HPDE6-E6E7 (cell line): ENCODE data around the gene ADIRF.
"Not testable (repeated sequence)": the region's sequence is repeated elsewhere in the genome, so short reads cannot be mapped to it uniquely, and the experiment has no call there.

ENCODE experiments used
- DNase-seq: peaks from one replicate; pipeline ENCODE4 v3.0.0; 2011; ENCODE audit warnings: missing footprints; ENCODE audit errors: extremely low spot score

ADIRF gene

DNA sequence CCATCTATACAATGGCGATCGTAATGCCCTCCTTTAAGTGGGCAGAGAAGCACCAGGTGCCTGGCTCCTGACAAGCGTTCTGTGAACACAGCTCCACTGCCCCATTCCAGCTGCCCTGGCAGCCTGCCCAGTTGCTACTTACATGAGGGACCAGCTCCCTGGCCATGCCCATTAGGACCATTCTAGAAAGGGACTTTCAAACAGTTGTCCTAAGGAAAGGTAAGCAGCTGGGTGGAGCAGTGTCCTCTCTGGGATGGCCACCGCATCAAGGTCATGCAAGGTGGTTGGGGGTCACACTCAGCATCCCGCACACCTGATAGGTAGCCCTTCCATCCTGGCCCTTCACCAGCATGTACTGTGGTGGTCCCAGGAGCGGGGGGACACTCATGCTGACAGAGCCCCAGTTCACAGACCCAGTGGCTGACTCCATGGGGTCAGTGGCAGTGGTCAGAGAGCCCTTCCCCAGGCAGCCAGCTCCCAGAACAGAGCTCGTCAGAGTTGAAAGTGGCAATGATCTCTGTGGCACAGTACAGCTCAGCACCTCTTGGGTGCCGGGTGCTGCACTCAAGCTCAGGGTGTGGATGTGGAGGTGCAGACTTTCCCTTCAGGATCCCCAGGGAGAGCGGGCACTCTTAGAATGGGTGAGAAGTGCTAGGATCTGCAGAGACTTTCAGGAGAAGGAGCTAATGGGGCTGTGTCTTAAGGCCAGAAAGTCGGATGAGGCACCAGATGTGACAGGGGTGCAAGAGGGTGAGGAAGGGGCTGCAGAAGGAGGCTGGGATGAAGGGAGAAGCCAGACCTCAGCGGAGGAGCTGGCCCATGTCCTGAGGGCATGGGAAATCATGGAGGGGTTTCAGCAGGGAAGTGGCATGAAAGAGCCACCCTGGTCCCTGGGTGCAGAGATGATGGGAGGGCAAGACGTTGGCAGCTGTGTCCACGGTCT lies 21.8 kb upstream of the ADIRF start:
- no peak for DNase-seq

DNA sequence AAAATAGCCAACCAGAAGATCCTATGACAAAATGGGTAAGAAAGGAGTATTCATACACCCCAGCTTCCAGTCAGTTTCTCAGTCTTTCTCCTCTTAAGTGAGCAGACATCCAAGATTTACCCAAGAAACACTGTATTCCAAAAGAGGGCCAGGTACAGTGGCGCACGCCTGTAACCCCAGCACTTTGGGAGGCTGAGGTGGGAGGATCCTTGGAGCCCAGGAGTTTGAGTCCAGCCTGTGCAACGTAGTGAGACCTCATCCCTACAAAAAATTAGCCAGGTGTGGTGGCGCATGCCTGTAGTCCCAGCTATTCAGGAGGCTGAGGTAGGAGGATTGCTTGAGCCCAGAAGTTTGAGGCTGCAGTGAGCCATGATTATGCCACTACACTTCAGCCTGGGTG lies 20.5 kb upstream of the ADIRF start:
- not testable (repeated sequence) for DNase-seq

DNA sequence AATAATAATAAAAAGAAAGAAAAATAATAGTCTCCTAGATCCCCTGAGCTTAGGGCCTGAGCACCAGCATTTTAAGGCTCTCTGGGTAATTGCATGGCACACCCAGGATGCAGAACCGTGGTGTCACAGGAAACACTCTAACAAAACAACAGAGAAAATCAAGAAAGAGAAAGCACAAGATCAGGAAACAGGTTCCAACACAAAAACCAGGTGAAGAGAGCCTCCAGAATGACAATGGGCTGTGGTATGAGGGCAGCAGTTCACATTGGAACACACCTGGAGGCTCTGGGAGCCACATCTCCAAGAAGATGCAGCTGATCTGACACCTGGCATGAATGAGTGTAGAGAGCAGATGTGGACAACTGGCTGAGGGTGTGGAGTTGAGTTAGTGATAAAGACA lies 17.9 kb upstream of the ADIRF start:
- DNase-seq: no peak

DNA sequence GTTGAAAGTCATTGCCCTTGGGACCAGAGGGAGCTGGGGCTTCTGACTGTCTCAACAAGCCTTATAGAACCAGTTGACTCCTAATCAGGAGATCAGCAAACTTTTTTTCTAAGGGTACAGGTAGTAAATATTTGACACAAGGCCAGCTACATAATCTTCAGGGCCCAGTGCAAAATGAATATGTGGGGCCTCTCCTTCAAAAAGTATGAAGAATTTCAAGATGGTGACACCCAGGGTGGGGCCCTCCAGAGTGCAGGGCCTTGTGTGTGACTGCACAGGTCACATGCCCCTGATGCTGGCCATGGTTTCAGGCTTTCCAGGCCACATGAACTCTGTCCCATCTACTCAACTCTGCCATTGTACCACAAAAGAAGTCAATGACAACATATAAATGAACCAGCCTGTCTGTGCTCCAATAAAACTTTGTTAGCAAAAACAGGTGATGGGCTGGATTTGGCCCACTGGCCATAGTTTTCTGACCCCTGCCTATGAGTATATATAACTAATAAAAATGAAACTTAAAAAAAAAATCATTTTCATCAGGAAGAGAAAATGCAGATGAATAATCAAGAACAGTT lies 17.0 kb upstream of the ADIRF start:
- no peak for DNase-seq

DNA sequence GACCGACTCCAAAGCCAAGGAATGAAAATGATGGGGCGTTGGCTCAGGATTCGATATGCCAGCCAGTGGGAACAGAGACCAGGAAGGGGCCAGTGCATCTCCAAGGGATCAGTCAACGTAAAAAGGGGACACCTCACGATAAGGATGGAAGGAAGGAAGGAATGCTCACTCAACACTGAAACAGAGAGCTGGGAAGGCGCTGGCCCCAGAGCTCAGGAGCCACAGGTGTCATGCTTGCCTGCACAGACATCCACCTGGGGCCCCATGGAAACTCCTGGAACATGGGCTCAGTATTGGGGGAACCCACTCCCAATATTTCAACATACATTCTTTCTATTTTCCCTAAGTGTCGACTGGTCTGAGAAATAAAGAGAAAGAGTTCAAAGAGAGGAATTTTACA lies 16.2 kb upstream of the ADIRF start:
- DNase-seq: no peak

DNA sequence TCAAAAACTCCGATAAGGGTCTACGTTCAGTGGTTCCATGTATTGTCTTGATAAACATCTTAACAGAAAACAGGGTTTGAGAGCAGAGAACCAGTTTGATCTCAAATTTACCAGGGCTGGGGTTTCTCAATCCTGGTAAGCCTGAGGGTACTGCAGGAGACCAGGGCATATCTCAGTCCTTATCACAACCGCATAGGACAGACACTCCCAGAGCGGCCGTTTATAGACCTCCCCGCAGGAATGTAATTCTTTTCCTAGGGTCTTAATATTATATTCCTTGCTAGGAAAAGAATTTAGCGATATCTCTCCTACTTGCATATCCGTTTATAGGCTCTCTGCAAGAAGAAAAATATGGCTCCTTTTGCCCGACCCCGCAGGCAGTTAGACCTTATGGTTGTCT lies 15.6 kb upstream of the ADIRF start:
- DNase-seq: not testable (repeated sequence)

DNA sequence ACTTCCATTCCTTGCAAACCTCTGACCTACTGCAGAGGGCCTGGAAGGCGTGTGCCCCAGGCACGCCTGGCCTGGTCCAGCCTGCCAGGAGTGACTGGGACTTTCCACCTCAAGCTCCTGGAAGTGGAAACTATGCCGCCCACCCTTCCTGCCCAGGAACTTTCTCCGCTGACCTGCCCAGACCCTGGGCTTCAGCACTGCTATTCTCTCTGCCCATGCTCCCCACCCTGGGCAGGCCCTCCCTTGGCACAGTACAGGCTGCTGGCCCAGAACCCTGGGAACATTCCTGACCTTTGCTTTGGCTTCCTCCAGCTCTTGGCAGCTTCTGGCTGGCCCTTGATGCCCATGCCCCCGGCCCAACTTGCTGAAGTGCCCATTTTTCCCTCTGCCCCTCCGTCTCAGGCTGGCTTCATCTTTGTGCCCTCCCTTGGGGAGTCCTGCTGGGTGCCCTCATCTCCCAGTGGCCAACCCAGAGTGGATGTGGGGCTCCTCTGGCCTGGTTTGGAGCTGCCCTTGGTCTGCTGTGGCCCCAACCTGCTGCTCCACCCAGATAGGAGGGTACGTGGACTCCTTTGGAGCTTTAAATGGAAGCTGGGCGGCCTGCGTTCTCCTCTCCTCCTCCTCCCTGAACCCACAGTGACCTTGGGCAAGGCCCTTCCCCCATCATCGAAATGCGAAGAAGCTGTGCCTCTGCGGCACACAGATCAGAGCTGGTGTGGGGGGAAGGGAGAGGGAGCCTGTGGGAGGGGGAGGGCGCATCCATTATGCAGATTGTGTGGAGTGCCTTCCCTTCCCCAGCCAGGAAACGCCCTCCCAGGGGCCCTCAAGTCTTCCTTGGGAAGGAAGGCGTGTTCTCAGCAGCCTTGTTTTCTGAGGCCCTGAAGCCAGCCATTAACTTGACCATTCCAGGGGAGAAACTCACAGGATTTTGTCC lies 14.3 kb upstream of the ADIRF start:
- no peak for DNase-seq

DNA sequence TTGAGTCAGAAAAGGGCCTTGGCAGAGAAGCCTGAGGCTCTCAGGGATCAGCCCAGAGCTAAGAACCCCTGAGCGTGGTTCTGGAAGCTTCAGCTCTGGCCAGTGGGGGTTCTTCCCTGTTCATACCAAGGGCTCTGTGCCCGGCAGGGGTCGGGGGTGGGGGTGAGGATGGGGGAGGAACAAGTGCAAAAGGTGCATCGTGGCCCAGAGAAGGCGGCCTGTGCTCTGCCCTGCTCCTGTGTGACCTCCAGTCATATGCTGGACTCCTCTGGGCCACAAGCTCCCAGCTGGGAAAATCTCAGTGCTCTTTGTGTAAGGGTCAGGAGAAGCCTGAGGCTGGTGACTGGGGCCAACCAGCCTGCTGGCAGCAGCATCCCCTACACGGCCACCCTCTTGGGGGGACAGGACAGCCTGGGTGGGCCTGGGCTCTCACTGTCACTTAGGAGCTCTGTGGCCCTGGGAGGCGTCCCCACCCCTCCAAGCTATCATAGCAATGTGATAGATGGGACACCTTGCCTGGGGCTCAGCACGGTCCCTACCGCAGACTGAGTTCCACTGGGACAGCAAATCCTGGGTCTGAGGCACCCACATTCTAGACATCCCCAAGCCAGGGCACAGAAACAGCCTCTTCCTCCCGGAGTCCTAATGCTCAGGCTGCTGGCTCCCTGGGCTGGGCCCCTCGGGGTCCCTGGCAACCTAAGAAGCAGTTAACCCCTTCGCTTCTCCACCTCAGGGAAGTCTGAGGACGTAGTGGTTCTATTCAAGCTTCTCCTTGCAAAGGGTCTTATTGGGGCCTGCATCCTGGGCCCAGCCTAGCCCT lies 13.4 kb upstream of the ADIRF start:
- DNase-seq: no peak

DNA sequence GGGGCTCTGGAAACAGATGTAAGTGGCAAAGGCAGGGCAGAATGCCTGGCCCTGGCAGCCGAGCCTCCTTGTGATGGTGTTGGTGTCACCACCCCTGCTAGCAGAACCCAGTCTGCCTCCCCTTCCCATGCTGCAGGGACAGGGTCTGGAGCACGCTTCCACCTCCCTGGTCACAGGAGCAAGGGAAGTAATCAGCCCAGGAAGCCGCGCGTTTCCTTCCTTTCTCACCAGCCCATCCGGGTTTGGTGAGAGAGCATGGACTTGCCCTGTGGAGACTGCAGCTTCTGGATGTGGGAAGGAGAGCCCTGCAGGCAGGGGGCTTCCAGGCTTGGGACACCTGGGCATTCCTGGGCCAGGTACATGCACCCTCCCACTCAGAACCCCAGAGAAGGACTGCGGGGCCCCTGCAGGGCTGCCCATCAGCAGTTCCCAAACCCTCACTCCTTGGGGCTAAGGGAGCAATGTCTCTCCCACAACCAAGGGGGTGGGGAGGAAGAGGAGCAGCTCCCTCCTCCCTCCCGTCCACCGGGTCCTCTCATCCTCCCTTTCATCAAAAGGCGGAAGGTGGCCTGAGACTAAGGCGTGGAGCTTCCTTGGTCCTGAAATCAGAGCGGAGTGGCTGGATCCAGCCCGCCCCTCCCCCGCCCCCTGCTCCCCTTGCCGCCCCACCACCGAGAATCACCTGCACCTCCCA lies 12.6 kb upstream of the ADIRF start:
- no peak for DNase-seq

DNA sequence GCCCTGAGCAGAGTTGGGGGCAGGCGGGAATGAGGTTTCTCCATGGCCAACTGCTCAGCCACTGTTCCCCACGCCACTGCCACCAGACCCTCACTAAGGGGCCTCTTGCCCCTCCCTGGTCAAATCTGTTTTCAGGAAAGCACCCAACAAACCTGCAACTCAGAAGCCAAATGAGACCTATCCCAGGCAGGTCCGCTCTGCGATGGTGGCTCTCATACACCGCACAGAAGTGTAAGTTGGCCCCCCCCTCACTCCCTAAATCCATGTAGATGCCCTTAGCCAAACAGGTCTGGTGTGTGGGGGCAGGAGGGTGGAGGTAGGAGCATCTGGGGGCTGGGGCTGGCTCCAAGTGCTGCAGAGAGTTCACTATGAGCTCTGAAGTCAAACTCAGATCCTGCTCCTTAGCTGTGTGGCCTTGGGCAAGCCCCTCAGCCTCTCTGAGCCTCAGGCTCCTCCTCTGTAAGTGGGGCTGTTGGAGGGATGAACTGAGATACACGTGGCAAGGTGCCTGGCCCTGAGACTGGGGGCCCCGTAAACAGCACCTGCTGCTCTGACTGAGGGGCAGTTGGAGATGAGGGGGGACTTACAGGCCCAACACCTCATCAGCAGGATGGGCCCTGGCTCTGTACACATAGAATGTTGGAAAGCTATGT lies 12.0 kb upstream of the ADIRF start:
- DNase-seq: no peak

DNA sequence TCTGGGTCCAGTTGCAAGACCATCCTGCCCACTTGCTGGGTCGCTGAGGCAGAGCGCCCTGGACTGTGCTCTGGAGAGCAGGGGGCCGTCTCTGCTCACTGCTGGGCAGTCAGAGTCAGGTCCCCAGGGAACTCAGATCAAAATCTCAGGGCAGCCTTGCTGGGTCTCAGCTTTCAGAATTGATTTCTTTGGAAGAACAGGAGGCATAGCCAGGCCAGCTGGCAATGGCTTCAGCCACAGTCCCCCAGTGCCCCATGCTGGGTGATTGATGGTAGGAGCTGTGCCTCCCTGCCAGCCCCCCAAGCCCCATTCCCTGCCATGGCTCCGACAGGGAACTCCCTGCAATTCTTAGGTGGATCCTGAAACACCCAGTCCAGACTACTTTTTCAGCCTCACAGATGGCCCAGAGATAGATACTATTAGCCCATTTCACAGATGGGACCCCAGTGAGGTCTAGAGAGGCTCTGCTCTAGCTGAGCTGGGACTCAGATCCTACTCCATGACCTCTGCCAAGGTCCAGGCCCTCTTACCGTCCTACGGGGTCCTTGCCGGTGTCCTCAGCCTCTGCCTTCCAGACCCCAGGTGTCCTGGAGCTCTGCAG lies 11.3 kb upstream of the ADIRF start:
- no peak for DNase-seq

DNA sequence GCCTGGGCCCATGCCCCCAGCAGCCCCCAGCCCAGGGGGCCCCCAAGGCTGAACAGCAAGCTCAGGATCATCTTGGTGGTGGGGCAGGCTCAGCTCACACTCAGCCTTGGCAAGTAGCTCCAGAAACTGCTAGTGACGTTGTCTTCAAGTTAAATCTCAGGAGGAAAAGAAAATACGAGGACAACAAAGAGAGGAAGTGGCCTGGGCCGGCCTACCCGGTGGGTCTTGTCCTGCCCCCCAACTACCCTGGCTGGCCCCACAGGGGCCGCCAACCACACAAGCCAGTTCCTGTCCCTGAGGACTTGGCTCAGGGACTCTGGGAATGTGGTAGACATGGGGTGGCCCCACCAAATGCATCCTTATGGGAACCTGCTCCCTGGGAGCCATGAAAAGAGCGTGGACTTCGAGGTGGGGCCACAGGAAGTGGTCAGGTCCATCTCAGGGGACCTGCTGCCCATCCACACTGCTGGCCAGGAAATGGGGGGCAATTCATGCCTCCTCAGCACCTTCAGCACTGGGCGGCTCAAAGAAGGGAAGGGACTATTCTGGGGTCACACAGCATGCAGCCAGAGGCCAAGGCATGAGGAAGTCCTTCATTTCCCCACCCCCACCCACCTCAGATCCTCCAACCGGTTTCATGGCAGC lies 10.7 kb upstream of the ADIRF start, which contains the start of gene MMRN2:
TSS of gene MMRN2 (minus strand) at position 145 of the 645 bp plus-strand sequence. CDS start at position 71, 74 bp downstream.
- no peak for DNase-seq

DNA sequence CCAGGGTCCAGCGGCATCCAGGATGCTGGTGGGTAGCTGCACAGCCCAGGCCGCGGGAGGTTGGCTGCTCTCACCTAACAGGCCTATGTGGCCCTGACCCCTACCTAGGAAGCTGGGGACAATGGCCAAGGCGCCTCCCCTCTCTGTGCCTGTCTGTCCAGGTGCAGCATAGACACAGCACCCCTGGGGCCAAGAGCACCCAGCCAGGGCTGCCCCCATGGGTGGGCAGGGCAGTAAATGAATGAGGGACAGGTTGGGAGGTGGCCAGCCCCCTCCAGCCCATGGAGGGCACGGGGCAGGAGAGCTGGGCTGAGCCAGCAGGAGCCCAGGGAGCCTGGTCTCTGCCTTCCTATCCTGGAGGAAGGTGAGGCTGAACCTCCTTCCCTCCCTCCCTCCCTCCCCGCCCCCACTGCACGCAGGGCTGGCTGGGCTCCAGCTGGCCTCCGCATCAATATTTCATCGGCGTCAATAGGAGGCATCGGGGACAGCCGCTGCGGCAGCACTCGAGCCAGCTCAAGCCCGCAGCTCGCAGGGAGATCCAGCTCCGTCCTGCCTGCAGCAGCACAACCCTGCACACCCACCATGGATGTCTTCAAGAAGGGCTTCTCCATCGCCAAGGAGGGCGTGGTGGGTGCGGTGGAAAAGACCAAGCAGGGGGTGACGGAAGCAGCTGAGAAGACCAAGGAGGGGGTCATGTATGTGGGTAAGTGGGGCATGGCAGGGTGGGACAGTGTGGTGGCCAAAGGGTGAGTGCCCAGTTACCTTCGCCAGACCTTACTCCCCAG lies 10.0 kb upstream of the ADIRF start, which contains the start of gene SNCG:
TSS of gene SNCG (plus strand) at position 484 of the 785 bp plus-strand sequence. CDS start at position 583, 99 bp downstream.
- DNase-seq: no peak

DNA sequence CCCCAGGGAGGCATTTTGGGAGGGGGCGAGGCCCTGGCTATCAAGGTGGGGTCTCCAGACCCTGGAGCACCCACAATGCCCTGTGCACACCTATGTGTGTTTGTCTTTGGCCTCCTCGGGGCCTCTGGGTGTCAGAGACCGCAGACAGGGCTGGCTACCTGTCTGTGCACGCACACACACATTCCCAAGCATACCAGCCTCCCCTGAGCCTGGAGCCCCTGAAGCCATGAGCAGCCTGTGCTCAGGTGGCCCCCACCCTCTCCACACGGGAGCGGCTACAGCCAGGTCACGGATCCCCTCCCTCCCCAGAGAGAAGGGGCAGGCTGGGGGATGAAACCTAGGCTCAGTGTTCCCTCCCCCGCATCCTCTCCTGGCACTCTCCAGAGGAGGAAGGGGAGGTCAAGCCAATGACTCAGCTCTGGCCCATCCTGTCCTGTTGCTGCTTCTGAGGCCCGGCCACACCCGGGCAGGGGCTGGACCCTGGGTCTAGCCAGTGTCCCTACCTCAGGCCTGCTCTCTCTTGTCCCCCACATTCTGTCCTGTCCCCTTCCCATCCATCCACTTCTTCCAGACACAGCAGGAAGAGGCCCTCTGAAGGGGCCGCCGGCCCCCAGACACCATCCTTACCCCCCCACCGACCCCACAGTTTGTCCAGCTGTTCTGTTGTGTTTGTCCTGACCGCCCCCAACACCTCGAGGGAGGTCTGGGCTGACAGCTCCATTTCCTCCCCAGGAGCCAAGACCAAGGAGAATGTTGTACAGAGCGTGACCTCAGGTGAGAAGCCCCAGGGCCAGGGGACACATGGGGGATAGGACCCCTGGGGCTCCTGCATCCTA lies 9.2 kb upstream of the ADIRF start:
- peak; percentile 86 for DNase-seq

DNA sequence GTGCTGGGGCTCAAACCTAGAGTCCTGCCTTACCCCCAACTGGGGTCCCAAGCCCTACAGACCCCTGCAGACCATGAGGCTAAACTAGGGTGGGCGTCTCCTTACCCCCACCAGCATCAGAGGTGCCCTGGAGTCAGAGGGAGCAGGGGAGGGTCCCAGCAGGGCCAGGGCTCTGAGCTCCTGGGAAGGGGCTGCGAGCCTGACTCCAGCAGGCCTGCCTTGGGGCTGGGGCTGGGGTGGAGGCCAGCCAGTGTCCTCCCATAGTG lies 8.6 kb upstream of the ADIRF start:
- DNase-seq: no peak

DNA sequence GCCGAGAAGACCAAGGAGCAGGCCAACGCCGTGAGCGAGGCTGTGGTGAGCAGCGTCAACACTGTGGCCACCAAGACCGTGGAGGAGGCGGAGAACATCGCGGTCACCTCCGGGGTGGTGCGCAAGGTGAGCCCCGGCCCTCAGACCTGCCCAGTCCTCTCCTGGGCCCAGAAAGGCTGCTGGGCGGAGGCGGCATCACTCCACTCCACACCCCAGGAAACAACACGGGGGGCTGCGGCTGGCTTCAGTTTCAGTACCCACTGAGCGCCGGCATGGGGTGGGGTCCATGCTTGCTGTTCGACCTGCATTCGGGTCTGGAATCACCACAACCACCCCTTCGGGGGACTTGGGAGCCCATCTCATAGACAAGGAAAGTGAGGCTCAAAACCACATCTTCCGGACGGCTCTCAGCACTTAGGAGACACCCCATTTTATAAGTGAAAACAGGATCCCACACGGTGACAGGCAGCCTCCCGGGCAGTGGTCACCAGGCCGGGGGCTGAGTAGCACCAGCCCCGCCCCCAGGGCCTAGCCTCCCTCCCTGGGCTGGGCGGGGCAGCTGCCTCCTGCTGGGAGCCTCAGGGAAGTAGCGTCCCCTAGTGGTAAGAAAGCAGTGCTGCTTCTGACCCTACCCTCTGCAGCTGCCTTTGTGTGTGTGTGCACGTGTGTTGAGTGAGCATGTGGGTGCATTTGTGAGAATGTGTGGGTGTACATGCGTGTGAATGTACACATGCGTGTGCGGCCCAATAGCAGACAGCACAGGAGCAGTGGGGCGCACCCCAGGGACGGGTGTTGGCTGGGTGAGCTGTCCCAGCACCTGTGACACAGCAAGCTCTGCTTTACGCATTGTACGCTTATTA lies 8.0 kb upstream of the ADIRF start:
- DNase-seq: no peak
